Body of pancreas (tissue), 4 donors: ENCODE data around the gene SLAMF9. TPM values are rescaled to one million over a fixed set of nuclear protein-coding genes. Genes with fewer than 3 reads are reported as not detected.

Experiments
- ATAC-seq: fragments of 150-250 bp; one replicate; pipeline ENCODE4 v1.9.1; 2016
- DNase-seq, 4 donors: peaks; one replicate each; pipeline ENCODE4 v3.0.0-alpha.2; 2019
- H3K27ac ChIP-seq, 4 donors: fragments of 200-600 bp; sonication (generic); 1 replicate in 3 of 4; 2 replicates in 1 of 4; pipeline versions ENCODE4 v1.5.1 to v1.6.1; 2016 to 2019; ENCODE audit warnings: mild to moderate bottlenecking in 1 of 4, mixed read lengths in 1 of 4, moderate library complexity in 1 of 4
- H3K27me3 ChIP-seq, 2 donors: fragments of 200-600 bp; sonication (generic); one replicate each; pipeline ENCODE4 v1.6.0; 2016; ENCODE audit warnings: mild to moderate bottlenecking in 1 of 2
- H3K36me3 ChIP-seq, 2 donors: fragments of 200-600 bp; sonication (generic); replicated peaks in 1 of 2; 2 replicates each; pipeline ENCODE4 v1.5.1; 2016; ENCODE audit warnings: low read depth in 2 of 2; ENCODE audit not compliant: insufficient read depth in 1 of 2
- H3K4me1 ChIP-seq: fragments of 200-600 bp; sonication (generic); one replicate; pipeline ENCODE4 v1.6.0; 2016
- H3K4me3 ChIP-seq, 2 donors: fragments of 200-600 bp; sonication (generic); 1 replicate in 1 of 2; 2 replicates in 1 of 2; pipeline ENCODE4 v1.5.1; 2016 to 2019
- H3K9me3 ChIP-seq, 3 donors: fragments of 200-600 bp; sonication (generic); 1 replicate in 2 of 3; 2 replicates in 1 of 3; pipeline ENCODE4 v1.5.1; 2016
- CTCF ChIP-seq, 7 experiments: fragments of 450-650 bp in 4 of 7; fragments of 200-600 bp in 3 of 7; sonication (generic) in 3 of 7; IDR thresholded peaks; one replicate each; pipeline ENCODE4 v1.5.1; 2016 to 2019; ENCODE audit warnings: antibody characterized with exemption in 7 of 7
- POLR2A ChIP-seq, 3 donors: fragments of 450-650 bp; IDR thresholded peaks; one replicate each; pipeline ENCODE4 v1.6.1; 2016; ENCODE audit warnings: antibody characterized with exemption in 3 of 3, mild to moderate bottlenecking in 2 of 3
- WGBS, 2 donors: methylation state at CpG; one replicate each; pipeline ENCODE4 v1.1.5; 2017; 5-methylcytosine and 5-hydroxymethylcytosine counted together
- intact Hi-C: fragments of 100-400 bp; cut with DNase I; formaldehyde crosslinking; loops from one replicate; pipeline ENCODE4 v1.15.1; 2023
- total RNA-seq, 2 donors: library from RNA; depleted of rRNA; stranded (reverse); fragments of >200 nt; gene quantifications; one replicate each; pipeline ENCODE4 v1.1.0, GENCODE V29; 2016

The SLAMF9 gene
- total RNA-seq, 2 donors from 2014 or later = not detected

GRCh38 chr1:159980076-159980475, 26.0 kb upstream of the SLAMF9 start:
- no peaks in the 10 kb centered on the region for H3K27me3 ChIP-seq
- intact Hi-C loops = no loop called here
- TF ChIP-seq POLR2A (IDR thresholded peaks at IDR 0.05) = no peak
- no peak for TF ChIP-seq CTCF (IDR thresholded peaks at IDR 0.05)
- WGBS, 2 donors = 55 to 63% methylated on average over 6 of the region's 6 CpGs
- H3K4me1 ChIP-seq = no peaks in the 10 kb centered on the region
- DNase-seq (no peak), ATAC-seq (no peak)
- no peak overlapping the region for H3K4me3 ChIP-seq
- H3K27ac ChIP-seq = no peak overlapping the region
- no peaks in the 10 kb centered on the region for H3K9me3 ChIP-seq
- H3K36me3 ChIP-seq = no peaks in the 10 kb centered on the region

GRCh38 chr1:159979257-159979656, 25.2 kb upstream of the SLAMF9 start:
- intact Hi-C loops = no loop called here
- H3K27me3 ChIP-seq = no peaks in the 10 kb centered on the region
- H3K27ac ChIP-seq = no peak overlapping the region
- no peak overlapping the region for H3K4me3 ChIP-seq
- ATAC-seq (no peak), DNase-seq (no peak)
- no peaks in the 10 kb centered on the region for H3K4me1 ChIP-seq
- 61 to 63% methylated on average over 3 of the region's 3 CpGs for WGBS, 2 donors
- no peaks in the 10 kb centered on the region for H3K36me3 ChIP-seq
- no peak for TF ChIP-seq CTCF (IDR thresholded peaks at IDR 0.05)
- TF ChIP-seq POLR2A (IDR thresholded peaks at IDR 0.05) = no peak
- H3K9me3 ChIP-seq = no peaks in the 10 kb centered on the region

- WGBS, 2 donors = 63 to 75% methylated on average over 2 of the region's 2 CpGs
- H3K36me3 ChIP-seq = no peaks in the 10 kb centered on the region
- ATAC-seq (no peak), DNase-seq (no peak)
- intact Hi-C loops = no loop called here
- no peaks in the 10 kb centered on the region for H3K27me3 ChIP-seq
- TF ChIP-seq CTCF (IDR thresholded peaks at IDR 0.05) (no peak), POLR2A (IDR thresholded peaks at IDR 0.05) (no peak)
- no peak overlapping the region for H3K4me3 ChIP-seq
- H3K27ac ChIP-seq = no peak overlapping the region
- H3K9me3 ChIP-seq = no peaks in the 10 kb centered on the region
- H3K4me1 ChIP-seq = no peaks in the 10 kb centered on the region
Measured at GRCh38 chr1:159978107-159978398, 24.0 kb upstream of the SLAMF9 start.

GRCh38 chr1:159977364-159978106, 23.5 kb upstream of the SLAMF9 start:
- H3K27me3 ChIP-seq = no peaks in the 10 kb centered on the region
- no peak for TF ChIP-seq CTCF (IDR thresholded peaks at IDR 0.05)
- TF ChIP-seq POLR2A (IDR thresholded peaks at IDR 0.05) = no peak
- WGBS, 2 donors = 81 to 87% methylated on average over 6 of the region's 6 CpGs
- DNase-seq (no peak), ATAC-seq (no peak)
- no peaks in the 10 kb centered on the region for H3K36me3 ChIP-seq
- no peak overlapping the region for H3K4me3 ChIP-seq
- H3K4me1 ChIP-seq = no peaks in the 10 kb centered on the region
- no peak overlapping the region for H3K27ac ChIP-seq
- no peaks in the 10 kb centered on the region for H3K9me3 ChIP-seq
- intact Hi-C loops = no loop called here

GRCh38 chr1:159974350-159974965, 20.4 kb upstream of the SLAMF9 start:
- 87 to 93% methylated on average over 7 of the region's 7 CpGs for WGBS, 2 donors
- DNase-seq (no peak), ATAC-seq (no peak)
- Histone ChIP-seq H3K27me3 (no peaks in the 10 kb centered on the region), H3K36me3 (no peaks in the 10 kb centered on the region), H3K4me1 (peaks cover 19% of the 10 kb centered on the region), H3K4me3 (no peak overlapping the region), H3K9me3 (no peaks in the 10 kb centered on the region), H3K27ac (no peak overlapping the region)
- intact Hi-C loops = no loop called here
- TF ChIP-seq POLR2A (IDR thresholded peaks at IDR 0.05) (no peak), CTCF (IDR thresholded peaks at IDR 0.05) (no peak)
